IPS DF 4.7 (cell line): Measurements from ENCODE around the gene ZNF823.

ENCODE experiments used
- DNase-seq: peaks from one replicate; pipeline ENCODE4 v3.0.0-alpha.2; 2013; ENCODE audit warnings: low spot score; ENCODE audit errors: extremely low read depth

Gene ZNF823

DNA sequence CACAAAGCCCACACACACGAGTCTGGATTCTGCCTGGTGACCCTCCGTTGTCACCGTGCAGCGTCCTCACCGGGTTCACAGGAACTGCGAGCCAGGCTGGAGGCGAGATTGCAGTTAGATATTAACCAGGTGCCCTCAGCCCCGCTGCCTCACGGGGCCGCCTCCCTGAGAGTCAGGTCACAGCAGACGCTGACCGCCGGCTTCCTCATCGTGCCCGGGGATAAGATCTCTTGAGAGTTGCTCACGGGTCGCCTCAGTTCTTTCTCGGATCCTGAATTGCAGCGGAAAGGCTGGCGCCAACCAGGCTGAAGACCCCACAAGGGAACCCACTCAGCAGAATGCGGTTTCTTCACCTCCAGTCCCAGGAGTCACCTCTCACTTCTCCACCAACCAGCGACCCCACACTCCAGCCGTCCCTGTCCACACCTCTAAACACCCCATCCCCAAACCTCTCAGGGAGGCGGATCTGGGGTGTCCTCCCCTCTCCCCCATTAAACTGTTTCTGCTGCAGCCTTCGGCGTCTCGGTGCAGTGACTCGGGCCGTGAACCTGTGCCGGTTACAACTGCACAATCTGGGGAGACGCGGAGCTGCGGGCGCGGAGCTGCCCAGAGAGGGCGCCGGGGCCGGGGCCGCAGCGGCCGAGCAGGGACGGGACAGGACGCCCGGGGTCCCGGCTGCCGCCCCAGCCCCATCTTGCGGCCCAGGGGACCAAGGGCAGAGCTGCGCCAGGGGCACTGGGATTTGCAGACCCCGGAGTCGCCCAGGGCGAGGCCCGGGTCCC is 591 bp downstream of the ZNF823 start:
- no peak for DNase-seq

DNA sequence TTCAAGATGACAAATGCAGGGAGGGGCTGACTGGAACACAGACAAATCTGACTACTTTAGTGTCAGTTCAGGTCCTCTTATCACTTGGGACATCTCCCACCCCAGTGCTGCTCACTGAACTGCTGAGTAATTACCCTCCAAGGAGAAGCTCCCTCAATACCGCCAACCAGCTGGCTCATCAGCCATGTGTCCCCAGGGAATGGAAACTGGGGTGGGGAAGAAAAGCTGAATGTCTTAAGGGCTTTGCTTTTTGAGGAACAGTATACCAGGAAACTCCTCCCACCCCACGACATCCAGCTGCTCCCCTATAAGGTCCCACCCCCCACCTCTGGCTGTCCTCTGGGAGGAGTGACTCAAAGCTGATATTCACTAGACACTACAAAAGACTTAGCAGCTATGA is 2.0 kb downstream of the ZNF823 start:
- no peak for DNase-seq

DNA sequence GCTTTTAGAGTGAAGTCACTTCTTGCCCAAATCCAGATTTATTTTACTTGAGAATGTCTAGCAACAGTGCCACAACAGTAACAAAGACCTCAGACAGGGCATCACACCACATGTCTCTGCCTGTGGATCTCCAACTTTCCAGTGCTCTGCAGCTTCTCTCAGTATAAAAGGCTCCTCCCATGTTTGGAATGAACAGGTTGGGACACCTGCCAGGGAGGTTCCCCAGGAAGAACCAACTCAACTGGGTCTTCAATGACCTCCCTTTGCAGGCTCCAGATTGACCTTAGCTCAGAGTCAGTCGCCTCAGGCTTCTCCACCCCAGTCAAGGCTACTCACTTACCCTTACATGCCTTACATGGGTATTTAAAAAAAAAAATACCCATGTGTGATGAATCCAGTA is 3.4 kb downstream of the ZNF823 start:
- no peak for DNase-seq

DNA sequence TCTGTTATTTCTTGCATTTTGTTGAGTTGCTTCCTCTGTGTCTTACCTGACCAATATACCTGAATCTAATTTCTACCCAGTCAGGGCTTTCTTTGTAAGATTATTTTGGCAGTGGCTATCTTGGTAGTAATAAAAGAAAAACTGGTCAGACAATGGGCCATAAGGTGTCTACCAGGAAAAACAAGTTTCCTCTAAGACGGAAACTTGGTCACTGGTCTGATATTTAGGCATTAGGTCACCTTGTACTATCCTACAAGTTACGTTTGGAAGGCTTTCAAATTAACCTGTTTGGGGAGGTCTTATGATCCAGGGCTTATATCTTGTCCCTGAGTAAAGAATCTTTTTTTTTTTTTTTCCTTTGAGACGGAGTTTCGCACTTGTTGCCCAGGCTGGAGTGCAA is 9.2 kb downstream of the ZNF823 start:
- no peak for DNase-seq

DNA sequence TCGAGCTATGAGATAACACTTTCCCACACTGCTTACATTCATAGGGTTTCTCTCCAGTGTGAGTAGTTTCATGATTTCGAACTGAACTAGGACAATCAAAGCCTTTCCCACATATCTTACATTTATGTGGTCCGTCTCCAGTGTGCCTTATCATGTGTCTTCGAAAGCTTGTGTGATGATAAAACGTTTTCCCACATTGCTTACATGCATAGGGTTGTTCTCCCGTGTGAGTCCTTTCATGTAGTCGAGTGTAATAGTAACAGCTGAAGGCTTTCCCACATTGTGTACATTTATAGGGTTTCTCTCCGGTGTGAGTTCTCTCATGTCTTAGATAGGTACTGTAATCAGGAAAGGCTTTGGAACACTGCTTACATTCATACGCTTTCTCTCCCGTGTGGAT is 16.3 kb downstream of the ZNF823 start:
- DNase-seq = no peak

DNA sequence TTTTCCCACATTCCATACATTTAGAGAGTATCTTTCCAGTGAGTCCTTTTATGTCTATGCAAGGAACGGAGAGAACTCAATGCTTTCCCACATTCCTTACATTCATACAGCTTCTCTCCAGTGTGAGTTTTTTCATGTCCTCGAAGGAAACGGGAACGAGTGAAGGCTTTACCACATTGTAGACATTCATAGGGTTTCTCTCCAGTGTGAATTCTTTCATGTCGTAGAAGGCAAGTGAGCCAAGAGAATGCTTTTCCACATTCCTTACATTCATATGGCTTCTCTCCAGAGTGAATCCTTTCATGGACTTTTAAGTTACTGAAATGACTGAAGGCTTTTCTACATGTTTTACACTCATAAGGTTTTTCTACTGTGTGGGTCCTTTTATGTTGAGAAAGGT is 17.1 kb downstream of the ZNF823 start:
- DNase-seq = no peak

DNA sequence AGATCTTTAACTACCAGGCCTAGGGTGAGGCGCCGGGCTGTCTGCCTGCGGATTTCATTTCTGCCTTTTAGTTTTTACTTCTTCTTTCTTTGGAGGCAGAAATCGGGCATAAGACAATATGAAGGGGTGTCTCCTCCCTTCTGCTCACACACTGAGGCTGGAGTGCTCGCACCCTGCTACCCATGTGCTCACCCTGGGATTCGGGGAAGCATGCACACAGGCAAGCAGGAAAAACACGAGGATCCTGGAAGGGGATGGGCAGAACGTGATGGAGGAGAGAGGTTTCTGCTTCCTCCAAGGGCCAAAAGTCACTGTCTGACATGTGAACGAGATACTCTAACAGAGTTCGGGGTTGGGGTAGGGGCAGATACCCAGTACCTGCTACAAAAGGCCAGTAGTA is 28.4 kb downstream of the ZNF823 start:
- DNase-seq = no peak

DNA sequence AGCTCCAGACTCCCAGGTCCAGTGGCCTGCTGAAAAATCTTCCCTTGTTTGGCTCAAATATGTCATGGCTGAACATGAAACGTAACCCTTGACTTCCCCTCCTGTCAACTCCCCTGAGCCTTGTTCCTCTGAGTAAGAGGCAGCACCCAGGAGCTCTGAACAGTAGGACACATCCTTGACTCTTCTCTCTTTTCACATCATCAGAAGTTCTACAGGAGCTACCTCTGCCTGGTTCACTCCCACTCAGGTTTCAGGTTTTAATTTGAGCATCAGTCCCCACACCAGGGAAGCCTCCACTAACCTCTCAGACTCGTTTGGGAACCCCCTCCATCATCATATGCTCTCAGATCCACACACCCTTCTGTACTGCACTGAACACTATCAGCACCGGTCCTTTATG is 30.3 kb downstream of the ZNF823 start:
- DNase-seq = no peak

DNA sequence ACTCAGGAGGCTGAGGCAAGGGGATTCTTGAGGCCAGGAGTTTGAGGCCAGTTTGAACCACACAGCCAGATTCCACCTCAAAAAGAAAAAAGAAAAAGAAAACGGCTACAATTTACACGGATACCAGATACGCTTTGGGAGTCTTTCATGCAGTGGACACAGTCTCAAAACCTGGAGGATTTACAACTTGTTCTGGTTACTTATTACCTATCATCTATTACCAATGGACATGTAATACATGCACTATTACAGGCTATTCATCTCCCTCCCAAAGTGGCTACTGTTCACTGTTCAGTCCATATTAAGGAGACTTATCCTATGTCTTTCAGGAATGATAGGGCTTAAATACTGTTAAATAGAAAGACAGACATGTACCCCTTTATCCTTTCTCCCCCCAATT is 33.3 kb downstream of the ZNF823 start:
- no peak for DNase-seq

DNA sequence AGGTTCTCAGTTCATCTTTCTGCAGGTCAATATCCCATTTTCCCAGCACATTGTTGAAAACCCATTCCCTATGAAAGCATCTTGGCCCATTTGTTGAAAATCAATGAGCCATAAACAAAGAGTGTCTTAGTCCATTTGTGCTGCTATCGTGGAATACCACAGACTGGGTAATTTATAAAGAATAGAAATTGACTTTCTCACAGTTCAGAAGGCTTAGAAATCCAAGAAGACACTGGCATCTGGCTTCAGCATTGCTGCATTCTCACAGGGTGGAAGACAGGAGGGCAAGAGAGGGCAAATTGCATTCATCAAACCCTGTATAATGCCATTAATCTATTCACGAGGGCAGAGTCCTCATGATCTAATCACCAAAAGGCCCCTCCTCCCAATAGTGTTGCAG is 34.1 kb downstream of the ZNF823 start:
- no peak for DNase-seq

DNA sequence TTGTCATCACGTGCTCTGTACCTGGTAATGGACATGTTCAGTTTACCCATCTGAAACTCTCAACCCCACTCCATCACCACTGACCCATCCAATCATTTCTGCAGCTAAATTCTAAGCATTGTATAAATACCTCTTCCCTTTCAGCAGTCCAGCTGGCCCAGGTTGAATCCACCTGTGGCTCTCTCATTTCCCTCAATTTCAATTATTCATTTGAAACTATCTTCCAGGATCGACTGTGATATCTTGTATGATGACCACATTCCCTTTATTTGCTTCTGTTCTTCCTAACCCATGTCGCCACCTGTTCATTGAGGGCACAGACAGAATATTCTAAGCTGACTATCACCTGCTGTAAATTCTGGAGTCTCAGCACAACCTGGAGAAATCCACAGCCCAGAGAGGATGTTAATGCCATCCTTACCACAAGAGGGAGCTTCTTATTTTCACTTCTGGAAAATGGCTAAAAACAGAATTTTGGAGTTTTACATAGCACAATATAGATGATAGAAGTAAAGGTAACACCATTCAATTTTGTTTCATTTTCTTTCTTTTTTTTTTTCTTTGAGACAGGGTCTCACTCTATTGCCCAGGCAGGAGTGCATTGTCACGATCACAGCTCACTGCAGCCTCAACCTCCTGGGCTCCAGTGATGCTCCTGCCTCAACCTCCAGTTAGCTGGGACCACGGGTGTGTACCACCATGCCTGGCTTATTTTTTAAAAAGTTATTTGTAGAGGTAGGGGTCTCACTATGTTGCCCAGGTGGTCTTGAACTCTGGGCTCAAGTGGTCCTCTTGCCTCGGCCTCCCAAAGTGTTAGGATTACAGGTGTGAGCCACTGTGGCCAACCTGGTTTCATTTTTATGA is 38.6 kb downstream of the ZNF823 start:
- DNase-seq = no peak

DNA sequence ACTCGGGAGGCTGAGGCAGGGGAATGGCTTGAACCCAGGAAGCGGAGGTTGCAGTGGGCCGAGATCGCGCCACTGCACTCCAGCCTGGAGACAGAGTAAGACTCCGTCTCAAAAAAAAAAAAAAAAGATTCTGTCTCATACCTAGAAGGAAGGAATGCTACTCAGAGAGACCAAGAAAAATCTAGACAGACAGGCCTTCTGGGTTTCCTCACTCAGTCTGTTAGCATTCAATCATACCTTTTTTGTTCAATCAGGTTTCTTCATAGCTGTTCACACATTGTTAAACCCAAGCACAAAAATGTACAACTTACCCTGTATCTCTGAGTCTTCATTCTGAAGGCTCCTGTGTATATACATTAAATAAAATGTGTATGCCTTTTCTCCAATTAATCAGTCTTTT is 40.5 kb downstream of the ZNF823 start:
- no peak for DNase-seq

DNA sequence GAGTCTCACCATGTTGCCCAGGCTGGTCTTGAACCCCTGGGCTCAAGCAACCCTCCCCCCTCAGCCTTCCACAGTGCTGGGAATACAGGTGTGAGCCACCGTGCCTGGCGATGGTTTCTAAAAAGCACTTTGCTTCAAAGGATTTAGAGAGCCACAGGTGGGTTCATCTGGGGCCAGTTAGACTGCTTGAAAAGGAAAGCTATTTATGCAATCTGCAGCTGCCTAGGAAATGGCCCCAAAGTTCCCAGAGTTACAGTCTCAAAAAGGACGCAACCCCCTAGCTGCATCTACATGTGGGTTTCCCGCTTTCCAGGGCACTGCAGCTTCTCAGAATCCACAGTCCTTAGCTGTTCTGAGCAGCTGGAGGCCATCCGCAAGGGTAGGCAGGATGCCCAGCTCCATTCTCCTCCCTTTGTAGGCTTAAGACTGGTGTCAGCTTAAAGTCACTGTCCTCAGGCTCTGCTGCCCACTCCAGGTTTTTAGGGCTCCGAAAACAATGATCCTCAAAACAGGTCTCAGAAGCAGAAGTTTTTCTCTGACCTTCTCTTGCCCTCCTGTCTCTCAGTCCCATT is 41.4 kb downstream of the ZNF823 start:
- DNase-seq = no peak

DNA sequence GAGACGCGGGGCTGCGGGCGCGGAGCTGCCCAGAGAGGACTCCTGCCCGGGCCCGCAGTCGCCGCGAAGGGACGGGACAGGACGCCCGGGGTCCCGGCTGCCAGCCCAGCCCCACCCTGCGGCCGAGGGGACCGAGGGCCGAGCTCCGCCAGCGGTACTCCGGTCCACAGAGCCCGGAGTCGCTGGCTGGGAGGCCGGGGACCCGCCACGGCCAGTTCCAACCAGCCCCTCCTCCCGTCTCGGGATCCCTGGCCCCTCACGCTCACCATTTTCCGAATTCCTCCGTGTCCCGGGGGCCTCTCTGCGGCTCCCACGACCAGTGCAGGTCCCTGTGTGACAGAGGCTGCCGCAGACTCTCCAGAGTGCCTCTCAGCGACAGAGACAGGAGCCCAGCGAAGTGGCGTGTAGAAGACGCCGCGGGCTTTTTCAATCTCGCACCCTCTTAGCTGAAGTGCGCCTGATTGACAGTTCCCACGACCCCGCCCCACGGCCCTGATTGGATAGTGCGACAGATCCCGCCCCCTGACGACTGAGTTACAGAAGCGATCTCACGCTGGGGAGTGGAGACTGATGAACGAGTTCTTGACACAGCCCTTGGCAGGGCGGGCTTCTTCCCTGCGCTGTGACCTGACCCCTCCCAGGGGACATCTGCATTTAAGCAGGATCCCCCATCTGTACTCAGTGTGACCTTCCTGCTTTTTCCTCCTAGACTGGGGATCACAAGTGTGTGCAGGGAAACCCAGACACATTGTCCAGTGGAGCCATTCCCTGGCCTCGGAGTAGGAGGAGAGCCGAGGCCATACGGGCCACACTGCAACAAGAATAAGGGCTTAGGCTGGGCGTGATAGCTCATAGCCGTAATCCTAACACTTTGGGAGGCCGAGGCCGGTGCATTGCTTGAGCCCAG is 44.0 kb downstream of the ZNF823 start:
- DNase-seq = no peak

DNA sequence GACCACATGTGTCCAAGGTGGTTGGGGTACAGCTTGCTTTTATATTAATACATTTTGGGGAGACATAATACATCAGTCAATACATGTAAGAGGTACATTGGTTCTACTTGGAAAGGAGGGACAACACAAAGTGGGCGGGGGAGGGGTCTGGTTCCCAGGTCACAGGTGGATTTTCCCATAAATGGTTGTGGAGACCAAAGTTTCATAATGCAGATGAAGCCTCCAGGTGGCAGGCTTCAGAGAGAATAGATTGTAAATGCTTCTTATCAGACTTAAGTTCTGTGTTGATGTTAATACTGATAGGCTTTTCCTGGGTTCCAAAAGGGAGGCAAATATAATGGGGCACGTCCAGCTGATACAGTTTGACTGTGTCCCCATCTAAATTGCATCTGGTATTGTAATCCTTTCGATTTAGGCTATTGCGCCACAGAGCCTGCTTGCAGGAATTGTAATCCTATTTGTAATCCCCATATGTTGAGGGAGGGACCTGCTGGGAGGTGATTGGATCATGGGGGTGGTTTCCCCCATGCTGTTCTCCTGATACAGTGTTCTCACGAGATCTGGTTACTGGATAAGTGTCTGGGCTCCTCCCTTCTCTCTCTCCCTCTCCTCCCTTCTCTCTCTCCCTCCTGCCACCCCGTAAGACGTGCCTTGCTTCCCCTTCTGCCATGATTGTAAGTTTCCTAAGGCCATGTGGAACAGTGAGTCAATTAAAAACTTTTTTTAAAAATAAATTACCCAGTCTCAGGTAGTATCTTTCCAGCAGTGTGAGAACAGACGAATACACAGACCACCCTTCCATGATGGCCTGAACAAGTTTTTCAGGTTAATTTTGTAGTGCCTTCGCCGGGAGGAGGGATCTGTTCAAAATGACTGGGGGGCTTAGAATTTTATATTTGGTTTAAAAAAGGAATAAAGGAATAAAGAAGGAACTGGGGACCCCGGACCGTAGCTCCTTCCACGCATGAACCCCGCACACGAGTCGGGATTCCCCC is 44.9 kb downstream of the ZNF823 start:
- DNase-seq = no peak

DNA sequence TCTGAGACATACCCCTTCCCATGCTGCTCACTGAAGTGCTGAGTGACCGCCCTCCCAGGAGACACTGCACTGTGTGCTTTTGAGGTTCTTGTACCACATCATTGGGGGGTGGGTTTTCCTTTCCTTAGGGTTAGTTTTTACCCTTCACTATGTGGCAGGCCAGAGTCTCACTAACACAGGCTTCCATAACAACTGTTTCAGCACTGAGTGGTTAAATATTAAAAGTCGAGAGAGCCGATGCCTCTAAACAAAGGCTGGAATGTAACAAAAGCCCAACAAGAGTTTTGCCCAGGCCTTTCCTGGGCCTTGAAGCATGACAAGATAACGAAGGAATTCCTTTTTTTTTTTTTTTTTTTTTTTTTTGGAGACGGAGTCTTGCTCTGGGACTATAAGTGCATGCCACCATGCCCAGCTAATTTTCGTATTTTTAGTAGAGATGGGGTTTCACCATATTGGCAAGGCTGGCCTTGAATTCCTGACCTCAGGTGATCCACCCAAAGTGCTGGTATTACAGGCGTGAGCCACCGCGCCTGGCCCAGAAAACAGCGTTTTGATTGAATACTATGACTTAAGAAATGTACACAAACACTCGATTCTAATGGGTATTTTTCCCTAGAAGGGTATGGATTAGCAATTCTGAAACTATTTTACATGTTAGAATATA is 46.5 kb downstream of the ZNF823 start:
- DNase-seq = no peak

DNA sequence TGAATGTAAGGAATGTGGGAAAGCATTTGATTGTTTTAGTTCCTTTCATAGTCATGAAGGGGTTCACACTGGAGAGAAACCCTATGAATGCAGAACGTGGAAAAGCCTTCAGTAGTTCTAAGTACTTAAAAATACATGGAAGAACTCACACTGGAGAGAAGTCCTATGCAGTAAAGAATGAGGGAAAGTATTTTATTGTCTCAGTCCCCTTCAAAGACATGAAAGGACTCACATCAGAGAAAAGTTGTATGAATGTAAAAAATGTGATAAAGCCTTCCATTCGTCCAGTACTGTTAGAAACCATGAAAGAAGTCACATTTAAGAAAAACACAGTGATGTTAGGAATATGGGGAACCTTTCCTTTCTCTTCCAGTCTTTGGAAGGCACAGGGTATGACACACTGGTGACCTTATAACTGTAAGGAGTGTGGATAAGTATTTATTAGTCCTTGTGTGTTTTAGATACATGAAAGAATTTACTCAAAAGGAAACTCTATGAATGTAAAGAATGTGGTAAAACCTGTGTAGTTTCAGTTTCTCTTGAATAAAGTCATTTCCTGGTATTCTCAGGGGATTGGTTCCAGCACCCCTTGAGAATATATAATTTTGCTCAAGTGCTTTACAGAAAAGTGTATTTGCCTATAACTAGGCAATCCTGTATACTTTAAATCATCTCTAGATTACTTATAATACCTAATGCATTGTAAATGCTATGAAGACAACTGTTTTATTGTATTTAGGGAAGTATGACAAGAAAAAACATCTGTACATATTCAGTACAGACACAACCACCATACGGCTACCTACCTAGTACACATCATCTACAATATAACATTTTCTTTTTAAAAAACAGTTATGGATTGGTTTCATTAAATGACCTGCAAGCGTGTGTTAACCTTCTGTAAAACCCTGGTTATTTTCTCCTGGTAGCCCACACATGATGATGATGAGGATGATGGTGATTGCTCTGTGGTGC is 52.8 kb downstream of the ZNF823 start:
- DNase-seq = no peak

DNA sequence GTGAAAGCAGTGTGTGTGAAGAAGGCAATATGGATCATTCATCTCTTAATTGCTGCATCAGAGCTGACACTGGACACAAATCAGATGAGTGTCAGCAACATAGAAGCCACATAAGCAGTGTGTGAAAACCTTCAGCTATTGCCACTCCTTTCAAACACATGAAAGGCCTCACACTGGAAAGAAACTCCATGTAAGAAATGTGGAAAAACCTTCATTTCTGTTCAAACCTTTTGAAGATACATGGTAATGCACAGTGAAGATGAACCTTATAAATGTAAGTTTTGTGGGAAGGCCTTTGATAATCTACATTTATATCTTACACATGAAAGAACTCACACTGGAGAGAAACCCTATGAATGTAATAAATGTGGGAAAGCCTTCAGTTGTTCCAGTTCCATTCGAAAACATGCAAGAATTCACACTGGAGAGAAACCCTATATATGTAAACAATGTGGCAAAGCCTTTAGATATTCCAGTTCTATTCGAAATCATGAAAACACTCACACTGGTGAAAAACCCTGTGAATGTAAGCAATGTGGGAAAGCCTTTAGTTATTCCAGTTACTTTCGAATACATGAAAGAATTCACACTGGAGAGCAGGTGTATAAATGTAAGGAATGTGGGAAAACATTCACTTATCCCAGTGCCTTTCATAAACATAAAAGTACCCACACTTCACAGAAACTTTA is 53.6 kb downstream of the ZNF823 start:
- no peak for DNase-seq
